NCI-H2029 (cell line): ENCODE data around the gene DPY19L1.
"Not testable (repeated sequence)": the region's sequence is repeated elsewhere in the genome, so short reads cannot be mapped to it uniquely, and the experiment has no call there.

Source experiments
- DNase-seq: peaks from one replicate; lab custom pipeline; 2025; lab: John Stamatoyannopoulos, UW

DPY19L1 gene

GRCh38 chr7:35037211-35037525 lies at the start of gene DPY19L1:
TSS of gene DPY19L1 (minus strand) at chr7:35037485. CDS start at chr7:35037394, 91 bp downstream.
- no peak for DNase-seq

DNA sequence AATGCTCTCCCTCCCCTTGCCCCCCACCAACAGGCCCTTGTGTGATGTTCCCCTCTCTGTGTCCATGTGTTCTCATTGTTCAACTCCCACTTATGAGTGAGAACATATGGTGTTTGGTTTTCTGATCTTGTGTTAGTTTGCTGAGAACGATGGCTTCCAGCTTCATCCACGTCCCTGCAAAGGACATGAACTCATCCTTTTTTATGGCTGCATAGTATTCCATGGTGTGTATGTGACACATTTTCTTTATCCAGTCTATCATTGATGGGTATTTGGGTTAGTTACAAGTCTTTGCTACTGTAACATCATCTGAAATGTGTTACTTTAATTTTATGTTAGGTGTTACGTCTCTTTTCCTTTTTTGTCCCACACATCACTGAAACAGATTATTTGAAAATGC lies 42.2 kb upstream of the DPY19L1 start:
- DNase-seq: not testable (repeated sequence)

- DNase-seq: not testable (repeated sequence)
These were observed 36.7 kb upstream of the DPY19L1 start for GRCh38 chr7:35074008-35074407.

- not testable (repeated sequence) for DNase-seq
These were observed 35.9 kb upstream of the DPY19L1 start for GRCh38 chr7:35072950-35073827.

GRCh38 chr7:35069084-35069483 lies 31.8 kb upstream of the DPY19L1 start:
- DNase-seq: not testable (repeated sequence)

- DNase-seq: not testable (repeated sequence)
These were observed 28.1 kb upstream of the DPY19L1 start for GRCh38 chr7:35065382-35065781.

DNA sequence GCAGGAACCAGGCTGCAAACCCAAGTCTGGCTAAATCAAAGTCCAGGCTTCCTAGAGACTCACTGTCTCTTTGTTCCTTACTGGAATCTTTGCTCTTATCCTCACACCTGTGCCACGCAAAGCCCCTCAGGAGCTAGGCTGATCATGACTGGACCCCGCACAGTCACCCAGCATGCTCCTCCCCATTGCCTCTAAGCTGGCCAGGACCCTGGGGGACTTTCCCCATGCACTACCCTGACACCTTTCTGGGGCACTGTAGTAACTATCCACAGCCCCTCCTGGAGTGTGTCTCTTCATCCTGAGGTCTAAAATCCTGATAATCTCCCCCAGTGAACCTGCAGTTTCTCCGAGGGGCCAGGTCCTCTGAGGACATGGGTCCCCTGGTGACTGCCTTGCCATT lies 21.3 kb upstream of the DPY19L1 start:
- DNase-seq: not testable (repeated sequence)

DNA sequence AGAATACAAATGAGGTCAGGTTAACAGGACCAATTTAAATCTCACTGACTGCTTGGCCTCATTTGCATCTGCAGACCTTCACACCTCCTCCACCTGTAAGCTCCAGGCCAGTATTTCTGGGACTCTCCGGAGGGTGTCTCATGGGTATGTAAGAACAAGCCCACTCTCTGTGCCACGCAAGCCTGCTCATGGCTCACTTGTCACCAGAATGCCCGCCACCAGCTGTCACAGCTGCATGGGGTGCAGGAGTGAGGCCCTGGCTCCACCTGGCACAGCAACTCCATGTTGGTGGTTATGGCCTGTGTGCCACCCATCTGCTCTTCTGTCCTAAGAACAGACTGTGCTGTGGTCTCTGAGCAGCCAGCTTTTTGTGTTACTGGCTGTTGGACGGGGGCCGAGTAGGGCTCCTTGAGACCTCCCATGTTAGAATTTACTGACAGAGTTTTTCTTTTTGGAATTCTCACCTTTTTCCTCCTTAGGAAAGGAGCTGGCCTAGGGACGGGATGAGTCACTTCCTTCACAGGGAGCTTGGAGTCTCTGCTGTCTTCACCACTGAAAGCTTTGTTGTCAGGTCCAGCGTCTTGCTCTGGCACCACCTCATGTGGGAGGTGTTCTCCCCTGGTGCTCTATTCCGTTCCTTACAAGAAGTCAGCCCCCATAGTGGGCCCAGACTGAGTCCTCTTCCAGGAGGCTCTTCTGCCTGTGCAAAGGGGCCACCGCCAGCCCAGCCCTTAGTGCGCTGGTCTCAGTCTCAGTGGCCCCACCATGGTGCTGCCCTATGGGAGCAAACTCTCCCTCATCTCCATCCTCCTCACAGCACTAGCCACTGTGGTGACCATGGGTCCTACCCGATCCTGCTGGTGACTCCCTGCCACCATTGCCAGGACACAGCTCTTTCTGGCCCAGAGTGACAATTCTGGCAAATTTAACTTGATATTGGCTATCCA lies 20.5 kb upstream of the DPY19L1 start:
- not testable (repeated sequence) for DNase-seq

DNA sequence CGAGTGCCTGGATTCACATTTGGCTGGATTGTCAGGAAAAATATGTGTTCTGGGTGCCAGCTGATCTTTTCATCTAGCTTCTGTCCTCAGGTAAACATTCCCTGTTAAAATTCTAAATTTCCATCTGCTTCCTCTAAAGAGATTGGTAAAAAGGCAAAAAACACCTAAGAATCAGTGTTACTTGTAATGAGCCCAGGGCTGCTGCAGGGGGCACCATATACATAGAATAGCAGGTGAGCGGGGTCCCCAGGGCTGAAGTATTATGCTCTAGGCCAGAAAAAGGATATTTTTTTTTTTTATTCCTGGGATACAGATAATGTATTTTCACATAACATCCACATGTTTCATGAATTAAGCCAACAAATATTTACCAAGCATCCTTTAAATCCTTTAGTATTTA lies 18.4 kb upstream of the DPY19L1 start:
- DNase-seq: not testable (repeated sequence)

DNA sequence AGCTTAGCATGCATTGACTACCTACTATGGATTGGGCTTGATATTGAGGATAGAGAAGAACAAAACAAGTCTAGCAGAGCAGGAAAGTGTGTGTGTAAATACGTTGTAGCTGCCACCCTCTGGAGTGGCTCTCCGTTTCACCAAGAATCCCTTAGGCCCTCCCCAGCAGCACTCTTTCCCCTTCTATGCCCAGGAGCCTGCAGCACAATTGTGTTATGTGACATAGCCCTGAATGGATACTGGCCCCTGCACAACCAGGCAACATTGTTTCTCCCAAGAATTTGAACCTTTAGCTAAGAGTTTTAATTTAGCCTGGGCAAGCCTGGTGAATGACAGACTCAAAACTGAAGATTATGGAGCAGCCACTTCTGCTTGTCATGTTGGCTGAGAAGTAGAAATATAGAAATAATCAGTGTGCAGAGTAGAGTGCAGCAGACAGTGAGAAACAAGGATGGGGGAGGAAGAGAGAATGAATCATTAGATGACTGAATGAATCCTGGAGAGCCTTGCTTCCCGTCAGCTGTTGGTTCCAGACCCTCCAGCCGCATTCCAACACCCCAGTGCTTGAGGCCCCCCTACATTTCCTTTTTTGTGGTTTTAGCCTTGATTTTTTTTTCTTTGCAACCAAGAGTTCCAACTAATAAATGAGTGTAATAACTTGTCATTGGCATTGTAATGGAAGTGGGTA lies 16.3 kb upstream of the DPY19L1 start:
- DNase-seq: not testable (repeated sequence)

GRCh38 chr7:35048390-35048789 lies 11.1 kb upstream of the DPY19L1 start:
- not testable (repeated sequence) for DNase-seq

- not testable (repeated sequence) for DNase-seq
These were observed 10.6 kb upstream of the DPY19L1 start for GRCh38 chr7:35047912-35048305.

DNA sequence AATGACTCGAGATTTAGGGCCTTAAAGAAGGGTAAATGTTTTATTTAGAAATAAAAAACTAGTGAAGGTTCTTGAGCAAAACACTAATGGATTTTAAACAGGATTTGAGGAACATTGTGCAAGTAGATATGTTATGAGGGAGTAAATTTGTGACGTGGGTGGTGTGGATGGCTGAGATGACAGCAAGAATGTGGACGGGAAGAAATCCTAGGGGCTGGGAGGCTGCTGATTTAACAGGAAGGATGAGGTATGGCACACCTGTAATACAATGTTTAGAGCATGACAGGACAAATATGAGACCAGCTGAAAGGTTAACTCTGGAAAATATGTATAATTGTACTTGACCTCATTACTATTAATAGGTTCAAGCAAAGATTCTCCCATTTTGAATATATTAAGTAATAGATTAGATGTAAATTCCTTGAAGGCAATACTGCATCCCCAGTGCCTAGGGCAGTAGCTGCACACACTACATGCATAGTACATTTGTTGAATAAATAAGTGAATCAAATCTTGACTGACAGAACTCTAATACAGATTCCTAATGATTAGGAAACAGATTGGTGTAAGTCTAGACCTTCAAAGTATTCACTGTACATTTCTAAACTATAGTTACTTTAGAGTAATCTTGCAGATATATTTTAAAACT lies 10.1 kb upstream of the DPY19L1 start:
- not testable (repeated sequence) for DNase-seq

GRCh38 chr7:35043301-35043700 lies 6.0 kb upstream of the DPY19L1 start:
- DNase-seq: not testable (repeated sequence)

GRCh38 chr7:35040906-35041305 lies 3.6 kb upstream of the DPY19L1 start:
- DNase-seq: no peak

DNA sequence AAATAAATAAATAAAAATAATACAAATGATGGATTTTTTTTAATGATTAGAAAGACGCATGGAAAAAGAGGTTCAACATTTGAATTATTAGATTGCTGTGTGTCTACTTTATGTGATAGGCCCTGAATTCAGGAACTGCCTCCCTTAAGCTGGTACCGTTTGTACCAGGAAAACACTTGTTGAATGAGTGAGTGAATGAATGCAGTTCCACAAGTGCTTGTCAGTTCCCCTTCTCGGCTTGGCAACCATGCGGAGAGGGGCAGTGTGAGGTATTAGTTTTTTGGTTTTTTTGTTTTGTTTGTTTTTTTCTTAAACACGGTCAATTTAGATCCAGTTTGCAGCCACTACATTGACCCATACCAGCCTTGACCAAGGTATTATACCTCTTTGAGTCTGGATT lies 2.1 kb upstream of the DPY19L1 start:
- DNase-seq: no peak

DNA sequence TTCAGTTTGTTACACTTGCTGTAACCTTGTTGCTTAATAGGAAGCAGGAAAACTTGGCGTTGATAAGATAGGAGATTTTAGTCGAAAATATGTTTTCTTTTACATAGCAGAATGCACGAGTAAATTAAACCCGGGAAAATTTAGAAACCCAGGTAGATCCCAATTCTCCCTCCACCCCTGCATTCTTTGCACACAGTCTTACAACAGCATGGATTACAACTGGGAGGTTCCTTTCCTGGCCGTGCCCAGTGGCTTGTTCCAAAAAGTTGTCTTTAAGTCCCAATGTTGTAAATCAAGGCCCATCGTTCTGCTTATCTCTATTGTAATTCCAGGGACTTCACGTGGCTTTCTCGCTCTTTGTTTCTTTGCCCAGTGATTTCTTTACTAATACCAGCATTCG lies 1.1 kb upstream of the DPY19L1 start:
- DNase-seq: no peak

DNA sequence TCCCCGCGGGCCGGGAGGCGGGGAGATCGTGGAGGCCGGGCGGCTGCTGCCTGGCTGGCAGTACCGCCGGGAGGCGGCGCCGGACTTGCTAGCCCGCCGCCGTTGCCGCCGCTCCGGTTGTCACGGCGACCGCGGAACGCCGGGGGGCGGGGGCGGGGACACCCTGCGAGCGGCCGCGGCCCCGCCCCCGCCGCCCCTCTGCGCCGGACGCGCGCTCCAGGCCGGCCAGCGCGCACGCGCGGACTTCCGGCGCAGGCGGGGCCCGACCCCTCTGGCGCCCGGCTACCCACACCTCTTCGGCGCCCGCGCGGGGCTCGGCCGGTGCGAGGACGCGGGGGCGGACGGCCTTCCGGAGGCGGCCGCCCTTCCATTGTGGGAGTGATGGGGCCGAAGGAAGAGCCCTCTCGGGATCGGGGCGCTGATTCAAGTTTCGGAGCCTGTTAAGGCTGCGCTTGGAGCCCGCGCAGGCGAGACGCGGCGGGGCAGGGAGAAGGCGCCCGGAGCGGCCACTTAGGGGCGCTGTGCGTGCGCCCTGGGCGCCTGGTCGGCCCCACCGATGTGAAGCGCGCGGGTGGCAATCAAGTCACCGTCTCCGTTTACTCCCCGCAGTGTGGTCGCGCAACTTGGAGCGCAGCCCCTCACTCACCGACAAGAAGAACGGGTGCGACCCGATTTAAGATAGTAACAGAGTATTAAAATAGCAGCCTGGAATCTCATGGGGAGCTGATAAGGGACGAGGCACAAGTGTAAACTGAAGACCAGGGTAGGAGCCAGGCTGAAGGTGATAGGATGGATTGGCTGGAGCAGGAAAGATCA lies 449 bp upstream of the DPY19L1 start:
- DNase-seq: peak; percentile 87

GRCh38 chr7:35036361-35037171 lies 719 bp downstream of the DPY19L1 start:
- peak; percentile 21 for DNase-seq

DNA sequence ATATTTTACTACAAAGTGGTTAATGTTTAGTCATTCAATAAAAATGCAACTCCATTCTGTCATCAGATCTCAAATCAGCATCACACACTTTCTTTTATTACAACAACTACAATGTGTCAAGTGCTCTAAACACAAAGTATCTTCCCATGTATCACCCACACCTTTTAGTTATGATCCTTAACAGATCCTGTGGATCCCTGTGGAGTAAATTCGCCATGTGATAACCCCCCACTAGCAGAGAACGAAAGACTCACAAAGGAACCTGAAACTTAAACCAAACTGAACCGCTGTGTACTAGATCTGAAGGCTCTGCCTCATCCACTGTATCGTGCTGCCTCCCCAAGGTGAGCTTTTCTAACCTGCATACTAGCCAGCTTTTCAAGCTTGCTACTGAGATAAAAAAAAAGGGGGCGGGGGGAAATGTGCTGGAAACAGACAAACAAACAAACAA lies 1.7 kb downstream of the DPY19L1 start:
- DNase-seq: no peak
